Retina (tissue), 1 donor: ENCODE data around the gene KIR2DL4.
"Not testable (repeated sequence)": the region's sequence is repeated elsewhere in the genome, so short reads cannot be mapped to it uniquely, and the experiment has no call there.

Experiments
- DNase-seq: peaks from one replicate; pipeline ENCODE4 v3.0.0-alpha.2; 2016

The KIR2DL4 gene

GRCh38 chr19:54803410-54803809 is at the start of gene KIR2DL4:
TSS of gene KIR2DL4 (plus strand) at chr19:54803610. CDS start at chr19:54803652, 42 bp downstream.
- no peak for DNase-seq

GRCh38 chr19:54756204-54757110 is 47.0 kb upstream of the KIR2DL4 start:
- not testable (repeated sequence) for DNase-seq

- not testable (repeated sequence) for DNase-seq
Measured at GRCh38 chr19:54758577-54758976, 44.8 kb upstream of the KIR2DL4 start.

GRCh38 chr19:54764219-54764618 is 39.2 kb upstream of the KIR2DL4 start:
- DNase-seq = not testable (repeated sequence)

GRCh38 chr19:54766464-54766863 is 36.9 kb upstream of the KIR2DL4 start:
- not testable (repeated sequence) for DNase-seq

- DNase-seq = not testable (repeated sequence)
Measured at GRCh38 chr19:54769646-54770045, 33.8 kb upstream of the KIR2DL4 start, which contains the start of gene KIR2DL1. TSS of gene KIR2DL1 (plus strand) at chr19:54769793. CDS start at chr19:54769851, 58 bp downstream.

GRCh38 chr19:54770511-54770910 is 32.9 kb upstream of the KIR2DL4 start:
- DNase-seq = not testable (repeated sequence)

GRCh38 chr19:54771018-54771960 is 32.1 kb upstream of the KIR2DL4 start:
- not testable (repeated sequence) for DNase-seq

GRCh38 chr19:54772666-54773065 is 30.7 kb upstream of the KIR2DL4 start:
- not testable (repeated sequence) for DNase-seq

- DNase-seq = not testable (repeated sequence)
Measured at GRCh38 chr19:54775095-54775815, 28.2 kb upstream of the KIR2DL4 start.

GRCh38 chr19:54775830-54776229 is 27.6 kb upstream of the KIR2DL4 start:
- DNase-seq = not testable (repeated sequence)

GRCh38 chr19:54777851-54778250 is 25.6 kb upstream of the KIR2DL4 start:
- DNase-seq = not testable (repeated sequence)

- DNase-seq = not testable (repeated sequence)
Measured at GRCh38 chr19:54778896-54779295, 24.5 kb upstream of the KIR2DL4 start.

GRCh38 chr19:54782916-54783315 is 20.5 kb upstream of the KIR2DL4 start:
- not testable (repeated sequence) for DNase-seq

- not testable (repeated sequence) for DNase-seq
Measured at GRCh38 chr19:54786091-54786723, 17.2 kb upstream of the KIR2DL4 start.

- DNase-seq = not testable (repeated sequence)
Measured at GRCh38 chr19:54788154-54788553, 15.3 kb upstream of the KIR2DL4 start.

GRCh38 chr19:54790711-54791110 is 12.7 kb upstream of the KIR2DL4 start:
- DNase-seq = no peak

GRCh38 chr19:54791476-54791875 is 11.9 kb upstream of the KIR2DL4 start:
- DNase-seq = no peak

GRCh38 chr19:54792814-54793213 is 10.6 kb upstream of the KIR2DL4 start:
- no peak for DNase-seq

- no peak for DNase-seq
Measured at GRCh38 chr19:54795758-54796157, 7.7 kb upstream of the KIR2DL4 start.

- DNase-seq = no peak
Measured at GRCh38 chr19:54804101-54804500, 691 bp downstream of the KIR2DL4 start.

- DNase-seq = no peak
Measured at GRCh38 chr19:54804571-54804970, 1.2 kb downstream of the KIR2DL4 start.
